ENCODE results near the gene ERBB2. TPM values are rescaled to one million over a fixed set of nuclear protein-coding genes. Genes with fewer than 3 reads are reported as not detected.
A peak's percentile ranks its signal among the peaks of the same experiment; 100 is the strongest.

The ERBB2 gene
- total and polyA plus RNA-seq, 10 of the 15 experiments (the other 5 are each of a cell fraction or from before 2014, with no cell fraction given) = 0.39 to 7.0 (median 4.3) TPM

GRCh38 chr17:39674702-39675389 lies 25.0 kb upstream of the ERBB2 start:
- H2AFZ ChIP-seq (ENCODE audit: control insufficient read depth, low read depth, low read length) = no peak overlapping the region
- peak; percentile 52 for ATAC-seq
- no peak overlapping the region for H3K4me3 ChIP-seq
- no peaks in the 10 kb centered on the region; a peak in 1 of 4 replicates for H3K27me3 ChIP-seq (replicated peaks in 1 of 2; ENCODE audit: control insufficient read depth in 2 of 2, insufficient read depth in 2 of 2, low read length in 1 of 2)
- ChIA-PET CTCF (interaction anchor here (0.8 to 9.1 kb wide), 8 partner anchors 13 to 56 kb away, joined by 3 to 114 read pairs (median 6); partner anchors contain the start of genes MIEN1 and PGAP3), SMC1A (ENCODE audit: uncharacterized antibody, unreplicated experiment) (interaction anchor here (0.8 to 2.0 kb wide), 6 partner anchors 13 to 55 kb away, joined by 3 to 11 read pairs (median 4); partner anchors contain the start of genes MIEN1 and PGAP3), RAD21 (ENCODE audit: unreplicated experiment) (interaction anchor here (0.8 to 3.1 kb wide), 9 partner anchors 13 to 190 kb away, joined by 3 to 9 read pairs (median 5); partner anchors contain the start of genes MIEN1 and PGAP3), POLR2A (interaction anchor here (0.5 to 2.6 kb wide), 6 partner anchors 13 to 299 kb away, joined by 3 to 9 read pairs (median 4); partner anchors contain the start of genes IKZF3, MIEN1 and PGAP3)
- no peak overlapping the region for H3K9ac ChIP-seq (ENCODE audit: control insufficient read depth, insufficient read depth, low read length)
- H3K79me2 ChIP-seq (ENCODE audit: control insufficient read depth, insufficient read depth, low read length) = no peaks in the 10 kb centered on the region
- no peaks in the 10 kb centered on the region for H4K20me1 ChIP-seq (ENCODE audit: control insufficient read depth, insufficient read depth)
- in situ Hi-C loops (cut with MboI) (no loop called here), intact Hi-C loops (cut with micrococcal nuclease; ENCODE audit: unreplicated experiment) (no loop called here)
- H3K36me3 ChIP-seq (ENCODE audit: control insufficient read depth in 2 of 2, insufficient read depth in 2 of 2, low read length in 1 of 2) = no peaks in the 10 kb centered on the region
- BruUV-seq (replicated peaks) = no TSS peak
- H3K4me1 ChIP-seq (ENCODE audit: control insufficient read depth, insufficient read depth, low read length) = peaks cover 33% of the 10 kb centered on the region
- DNase-seq (ENCODE audit: low read depth, low spot score) = no peak
- no peak for FAIRE-seq
- H3K4me2 ChIP-seq (ENCODE audit: control insufficient read depth, insufficient read depth) = no peak overlapping the region
- WGBS (ENCODE audit: insufficient coverage, insufficient replicate concordance, low lambda C conversion rate, missing lambda C conversion rate) = 17% methylated on average over 11 of the region's 11 CpGs
- no peak overlapping the region for H3K27ac ChIP-seq (ENCODE audit: control insufficient read depth, insufficient read depth)
- H3K9me3 ChIP-seq (replicated peaks; ENCODE audit: control insufficient read depth, insufficient read depth, low read length) = no peaks in the 10 kb centered on the region
- TF ChIP-seq SPI1 (IDR thresholded peaks at IDR 0.05; ENCODE audit: borderline replicate concordance, insufficient read depth, low read depth, low read length) (no peak), FOS (IDR thresholded peaks at IDR 0.05; ENCODE audit: borderline replicate concordance, extremely low read depth, insufficient read length) (no peak), PBX3 (IDR thresholded peaks at IDR 0.05; ENCODE audit: insufficient replicate concordance, low read depth, low read length) (no peak), POLR2A (IDR thresholded peaks at IDR 0.05; ENCODE audit: low read depth, low read length) (no peak), SP1 (IDR thresholded peaks at IDR 0.05; ENCODE audit: low read depth, low read length) (no peak), IKZF1 (conservative IDR thresholded peaks at IDR 0.05) (peak; percentile 52), REST (IDR thresholded peaks at IDR 0.05; ENCODE audit: low read depth, low read length) (no peak), RB1 (IDR thresholded peaks at IDR 0.05; ENCODE audit: borderline replicate concordance) (no peak), EGR1 (IDR thresholded peaks at IDR 0.05; ENCODE audit: borderline replicate concordance in 1 of 2, low read depth in 2 of 2, low read length in 2 of 2) (peak in 1 of 2 experiments; percentile 32; a peak in 1 of 3 replicates), NR2F1 (conservative IDR thresholded peaks at IDR 0.05) (peak; percentile 37; the same call in 1 of the 2 replicates), ATF2 (IDR thresholded peaks at IDR 0.05; ENCODE audit: low read length) (no peak), SMC3 (IDR thresholded peaks at IDR 0.05; ENCODE audit: borderline replicate concordance, low read length) (no peak), ATF7 (IDR thresholded peaks at IDR 0.05; ENCODE audit: low read depth) (peak; percentile 46; the same call in 1 of the 2 replicates), BHLHE40 (IDR thresholded peaks at IDR 0.05; ENCODE audit: borderline replicate concordance in 1 of 2, low read depth in 2 of 2, low read length in 1 of 2) (no peak), MEF2B (IDR thresholded peaks at IDR 0.05; ENCODE audit: partially characterized antibody, poor library complexity, severe bottlenecking) (peak; percentile 91), ELK1 (IDR thresholded peaks at IDR 0.05; ENCODE audit: low read depth, low read length) (no peak)
